ENCODE measurements around the gene TACR1. TPM values are rescaled to one million over a fixed set of nuclear protein-coding genes. Genes with fewer than 3 reads are reported as not detected.

Gene TACR1
- total RNA-seq, 4 donors from 2014 or later: 0.14 to 10.1 (median 0.18) TPM

GRCh38 chr2:75071766-75072165 is 127.6 kb downstream of the TACR1 start:
- intact Hi-C loops (cut with DNase I; ENCODE audit: low total_unique reads): no loop called here
- H3K4me1 ChIP-seq: no peaks in the 10 kb centered on the region
- H3K4me3 ChIP-seq: no peak overlapping the region
- in situ Hi-C loops (cut with MboI; ENCODE audit: low pct_ligation_motif_present in 1 of 4, low pct_unique_long_range_greater_than_20kb in 1 of 4, low sequenced_read_pairs in 3 of 4): loop anchor here in 1 of 4 donors (25.0 kb wide), 1 partner anchor 341 kb away; no protein-coding TSS in a partner anchor
- no peaks in the 10 kb centered on the region for H3K9me3 ChIP-seq
- 66 to 76% methylated on average over 5 of the region's 5 CpGs for WGBS, 2 donors (ENCODE audit: low coverage in 1 of 2)
- peak overlapping the region in 1 of 4 donors; percentile 5 for H3K27ac ChIP-seq
- no peaks in the 10 kb centered on the region for H3K27me3 ChIP-seq
- TF ChIP-seq POLR2A (IDR thresholded peaks at IDR 0.05): no peak
- no peak for TF ChIP-seq EP300 (IDR thresholded peaks at IDR 0.05; ENCODE audit: low read depth)
- TF ChIP-seq, protein P1, sequence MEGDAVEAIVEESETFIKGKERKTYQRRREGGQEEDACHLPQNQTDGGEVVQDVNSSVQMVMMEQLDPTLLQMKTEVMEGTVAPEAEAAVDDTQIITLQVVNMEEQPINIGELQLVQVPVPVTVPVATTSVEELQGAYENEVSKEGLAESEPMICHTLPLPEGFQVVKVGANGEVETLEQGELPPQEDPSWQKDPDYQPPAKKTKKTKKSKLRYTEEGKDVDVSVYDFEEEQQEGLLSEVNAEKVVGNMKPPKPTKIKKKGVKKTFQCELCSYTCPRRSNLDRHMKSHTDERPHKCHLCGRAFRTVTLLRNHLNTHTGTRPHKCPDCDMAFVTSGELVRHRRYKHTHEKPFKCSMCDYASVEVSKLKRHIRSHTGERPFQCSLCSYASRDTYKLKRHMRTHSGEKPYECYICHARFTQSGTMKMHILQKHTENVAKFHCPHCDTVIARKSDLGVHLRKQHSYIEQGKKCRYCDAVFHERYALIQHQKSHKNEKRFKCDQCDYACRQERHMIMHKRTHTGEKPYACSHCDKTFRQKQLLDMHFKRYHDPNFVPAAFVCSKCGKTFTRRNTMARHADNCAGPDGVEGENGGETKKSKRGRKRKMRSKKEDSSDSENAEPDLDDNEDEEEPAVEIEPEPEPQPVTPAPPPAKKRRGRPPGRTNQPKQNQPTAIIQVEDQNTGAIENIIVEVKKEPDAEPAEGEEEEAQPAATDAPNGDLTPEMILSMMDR (IDR thresholded peaks at IDR 0.05): no peak
- peak; percentile 29 to 57 (median 39) for TF ChIP-seq POLR2AphosphoS5 (IDR thresholded peaks at IDR 0.05)
- DNase-seq: no peak
- no peaks in the 10 kb centered on the region for H3K36me3 ChIP-seq

DNA sequence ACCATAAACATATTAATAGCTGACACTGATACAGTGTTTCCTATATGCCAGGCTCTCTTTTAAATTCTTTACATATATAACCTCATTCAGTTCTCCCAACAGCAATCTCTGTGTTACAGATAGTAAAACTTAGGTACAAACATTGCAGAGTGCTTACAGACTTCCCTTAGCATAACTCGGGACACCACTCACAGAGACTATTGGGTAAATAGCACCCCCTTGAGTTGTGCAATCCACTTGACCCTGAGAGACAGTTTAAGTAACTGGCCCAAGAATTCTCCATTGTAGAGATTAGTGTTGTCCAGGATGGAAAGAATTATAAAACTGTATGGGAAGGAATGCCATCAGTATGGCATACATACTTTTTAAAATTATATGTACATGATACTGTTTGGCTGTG is 130.8 kb downstream of the TACR1 start:
- H3K4me3 ChIP-seq: no peak overlapping the region
- DNase-seq: no peak
- WGBS, 2 donors (ENCODE audit: low coverage in 1 of 2): 64 to 67% methylated on average over 1 of the region's 1 CpG
- no peaks in the 10 kb centered on the region for H3K27me3 ChIP-seq
- H3K9me3 ChIP-seq: no peaks in the 10 kb centered on the region
- no peaks in the 10 kb centered on the region for H3K4me1 ChIP-seq
- no peaks in the 10 kb centered on the region for H3K36me3 ChIP-seq
- no peak overlapping the region for H3K27ac ChIP-seq
- in situ Hi-C loops (cut with MboI; ENCODE audit: low pct_ligation_motif_present in 1 of 4, low pct_unique_long_range_greater_than_20kb in 1 of 4, low sequenced_read_pairs in 3 of 4) (loop anchor here in 1 of 4 donors (25.0 kb wide), 1 partner anchor 344 kb away; no protein-coding TSS in a partner anchor), intact Hi-C loops (cut with DNase I; ENCODE audit: low total_unique reads) (no loop called here)
- TF ChIP-seq EP300 (IDR thresholded peaks at IDR 0.05; ENCODE audit: low read depth) (no peak), POLR2A (IDR thresholded peaks at IDR 0.05) (no peak), POLR2AphosphoS5 (IDR thresholded peaks at IDR 0.05) (no peak)
- TF ChIP-seq, protein P1 (IDR thresholded peaks at IDR 0.05): no peak

GRCh38 chr2:75067506-75067905 is 131.8 kb downstream of the TACR1 start:
- TF ChIP-seq, protein P1 (IDR thresholded peaks at IDR 0.05): no peak
- TF ChIP-seq POLR2AphosphoS5 (IDR thresholded peaks at IDR 0.05) (no peak), POLR2A (IDR thresholded peaks at IDR 0.05) (no peak)

DNA sequence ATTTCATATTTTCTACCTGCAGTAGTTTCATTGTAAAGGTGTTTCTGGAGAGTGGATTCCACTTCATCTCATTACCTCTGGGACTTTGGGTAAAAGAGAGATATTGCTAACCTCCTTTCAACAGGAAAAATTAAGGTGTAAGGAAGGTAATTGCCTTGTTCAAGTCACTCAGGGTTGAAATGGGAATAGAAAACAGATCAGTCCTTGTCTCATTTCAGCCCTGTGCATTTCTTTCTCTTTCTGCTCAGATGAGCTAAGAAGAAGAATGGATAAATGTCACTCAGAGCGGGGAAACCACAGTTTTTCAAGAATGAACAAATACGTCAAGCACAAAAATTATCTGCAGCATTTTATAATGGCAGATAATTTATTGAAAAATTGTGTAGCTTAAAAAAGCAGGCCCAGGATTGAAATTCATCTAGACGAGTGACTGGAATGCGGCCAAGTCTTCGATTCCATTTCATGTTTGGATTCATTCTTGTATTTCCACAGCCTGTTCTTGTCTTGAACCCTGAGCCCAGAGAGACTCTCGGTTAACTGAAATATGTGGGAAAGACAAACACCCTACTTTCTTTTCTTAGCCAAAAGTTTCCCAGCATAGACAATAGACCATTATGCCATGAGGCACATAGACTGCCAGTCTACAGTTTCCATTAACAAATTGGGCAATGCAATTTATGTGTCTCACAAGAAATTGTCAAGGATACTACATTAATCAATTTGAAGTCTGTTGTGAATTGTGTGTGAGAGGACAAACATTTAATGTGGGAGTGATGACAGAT is 133.0 kb downstream of the TACR1 start:
- H3K36me3 ChIP-seq: no peaks in the 10 kb centered on the region
- intact Hi-C loops (cut with DNase I; ENCODE audit: low total_unique reads) (no loop called here), in situ Hi-C loops (cut with MboI; ENCODE audit: low pct_ligation_motif_present in 1 of 4, low pct_unique_long_range_greater_than_20kb in 1 of 4, low sequenced_read_pairs in 3 of 4) (loop anchor here in 1 of 4 donors (25.0 kb wide), 1 partner anchor 346 kb away; no protein-coding TSS in a partner anchor)
- no peaks in the 10 kb centered on the region for H3K27me3 ChIP-seq
- no peaks in the 10 kb centered on the region for H3K4me1 ChIP-seq
- no peaks in the 10 kb centered on the region for H3K9me3 ChIP-seq
- no peak overlapping the region for H3K4me3 ChIP-seq
- 87 to 88% methylated on average over 6 of the region's 6 CpGs for WGBS, 2 donors (ENCODE audit: low coverage in 1 of 2)
- TF ChIP-seq, protein P1 (IDR thresholded peaks at IDR 0.05): no peak
- TF ChIP-seq POLR2AphosphoS5 (IDR thresholded peaks at IDR 0.05) (no peak), EP300 (IDR thresholded peaks at IDR 0.05; ENCODE audit: low read depth) (no peak), POLR2A (IDR thresholded peaks at IDR 0.05) (no peak)
- no peak overlapping the region for H3K27ac ChIP-seq
- no peak for DNase-seq

More at GRCh38 chr2:75067506-75067905, 131.8 kb downstream of the TACR1 start:
- intact Hi-C loops (cut with DNase I; ENCODE audit: low total_unique reads) (no loop called here), in situ Hi-C loops (cut with MboI; ENCODE audit: low pct_ligation_motif_present in 1 of 4, low pct_unique_long_range_greater_than_20kb in 1 of 4, low sequenced_read_pairs in 3 of 4) (loop anchor here in 1 of 4 donors (25.0 kb wide), 1 partner anchor 345 kb away; no protein-coding TSS in a partner anchor)
- H3K9me3 ChIP-seq: no peaks in the 10 kb centered on the region
- no peaks in the 10 kb centered on the region for H3K4me1 ChIP-seq
- WGBS, 2 donors (ENCODE audit: low coverage in 1 of 2): 81% methylated on average over 2 of the region's 2 CpGs; no CpG with 5 or more reads in 1 of the 2 donors
- no peak overlapping the region for H3K27ac ChIP-seq
- no peaks in the 10 kb centered on the region for H3K36me3 ChIP-seq
- no peaks in the 10 kb centered on the region for H3K27me3 ChIP-seq
- no peak for DNase-seq
- H3K4me3 ChIP-seq: no peak overlapping the region
